ENCODE results near the gene WNK3. TPM values are rescaled to one million over a fixed set of nuclear protein-coding genes. Genes with fewer than 3 reads are reported as not detected.

The WNK3 gene
- total and polyA plus RNA-seq, 2 of the 13 experiments (the other 11 are each of a cell fraction or from before 2014, with no cell fraction given): 0.12 to 0.62 TPM

DNA sequence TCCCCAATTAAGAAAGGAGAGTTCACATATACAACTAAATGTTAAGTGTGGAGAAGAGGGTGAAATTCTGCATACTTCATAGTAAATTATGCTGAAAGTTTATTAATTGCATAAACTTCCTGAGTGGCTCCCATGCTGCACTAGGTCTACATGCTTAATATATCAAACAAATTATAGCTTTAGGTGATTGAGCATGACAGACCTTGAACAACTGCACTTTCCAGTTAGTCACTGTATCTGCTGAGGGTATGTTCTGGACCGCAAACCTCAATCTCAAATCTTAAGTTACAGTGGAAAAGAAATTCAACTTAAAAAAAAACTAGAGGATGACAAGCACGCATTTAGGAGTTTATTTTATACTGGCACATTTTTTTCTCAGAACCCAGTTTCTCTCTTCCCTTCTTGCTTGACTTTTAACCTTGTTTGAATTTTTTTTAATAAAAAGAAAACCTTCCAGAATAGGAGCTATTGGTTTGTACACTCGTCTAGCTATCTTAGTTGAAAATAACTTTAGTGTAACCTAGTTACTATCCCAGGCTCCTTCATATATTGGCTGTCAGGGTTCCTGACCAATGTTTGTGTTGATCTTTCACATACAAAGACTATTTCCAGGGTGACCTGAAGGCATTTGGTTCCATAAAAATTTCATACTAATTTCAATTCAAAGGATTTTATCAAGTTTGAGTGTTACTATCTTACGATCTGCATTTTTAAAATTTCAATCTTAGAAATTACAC, 164.6 kb downstream of the WNK3 start:
- ChIA-PET CTCF (ENCODE audit: low intra/inter-chr PET ratio, low total read pairs) (no interaction called here), POLR2A (interaction anchor here (1.5 kb wide), 1 partner anchor 10 kb away, joined by 7 read pairs; the partner anchor contains the start of gene FAM120C)
- WGBS (ENCODE audit: low lambda C conversion rate): 90% methylated on average over 4 of the region's 4 CpGs
- no peak overlapping the region for H3K4me3 ChIP-seq (replicated peaks in 1 of 3; ENCODE audit: insufficient read depth in 1 of 3, low read depth in 2 of 3, low read length in 3 of 3)
- no peak overlapping the region for H3K27ac ChIP-seq (ENCODE audit: extremely low read length, insufficient read depth, low read length)
- no peaks in the 10 kb centered on the region for H3K27me3 ChIP-seq (ENCODE audit: control insufficient read depth in 1 of 2, insufficient read depth in 2 of 2, low read length in 2 of 2)
- intact Hi-C loops (cut with micrococcal nuclease; ENCODE audit: unreplicated experiment): no loop called here
- TF ChIP-seq ZNF296 (CRISPR knock-in tag; conservative IDR thresholded peaks at IDR 0.05) (no peak), ZNF430 (CRISPR knock-in tag; IDR thresholded peaks at IDR 0.05) (no peak), RFX1 (IDR thresholded peaks at IDR 0.05) (no peak), ZNF3 (CRISPR knock-in tag; IDR thresholded peaks at IDR 0.05) (no peak), YY1 (IDR thresholded peaks at IDR 0.05; ENCODE audit: insufficient read depth, insufficient replicate concordance, low read depth, low read length) (no peak), NFIC (IDR thresholded peaks at IDR 0.05; ENCODE audit: low read length) (no peak), ZNF20 (CRISPR knock-in tag; IDR thresholded peaks at IDR 0.05) (no peak), ZNF501 (CRISPR knock-in tag; IDR thresholded peaks at IDR 0.05) (no peak), ZNF788 (CRISPR knock-in tag; IDR thresholded peaks at IDR 0.05; ENCODE audit: borderline replicate concordance) (no peak), HNRNPL (IDR thresholded peaks at IDR 0.05; ENCODE audit: low read depth, low read length) (no peak)
- TF ChIP-seq, protein P1, sequence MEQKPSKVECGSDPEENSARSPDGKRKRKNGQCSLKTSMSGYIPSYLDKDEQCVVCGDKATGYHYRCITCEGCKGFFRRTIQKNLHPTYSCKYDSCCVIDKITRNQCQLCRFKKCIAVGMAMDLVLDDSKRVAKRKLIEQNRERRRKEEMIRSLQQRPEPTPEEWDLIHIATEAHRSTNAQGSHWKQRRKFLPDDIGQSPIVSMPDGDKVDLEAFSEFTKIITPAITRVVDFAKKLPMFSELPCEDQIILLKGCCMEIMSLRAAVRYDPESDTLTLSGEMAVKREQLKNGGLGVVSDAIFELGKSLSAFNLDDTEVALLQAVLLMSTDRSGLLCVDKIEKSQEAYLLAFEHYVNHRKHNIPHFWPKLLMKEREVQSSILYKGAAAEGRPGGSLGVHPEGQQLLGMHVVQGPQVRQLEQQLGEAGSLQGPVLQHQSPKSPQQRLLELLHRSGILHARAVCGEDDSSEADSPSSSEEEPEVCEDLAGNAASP (CRISPR knock-in tag; IDR thresholded peaks at IDR 0.05; ENCODE audit: borderline replicate concordance): no peak
- no peaks in the 10 kb centered on the region for H4K20me1 ChIP-seq (ENCODE audit: insufficient read depth, low read length)
- no peak overlapping the region for H3K9ac ChIP-seq (ENCODE audit: insufficient read depth, low read depth, low read length)
- no TSS peak for BruUV-seq (replicated peaks)
- DNase-seq (ENCODE audit: low spot score): no peak
- H3K9me3 ChIP-seq (ENCODE audit: low read length): no peaks in the 10 kb centered on the region
- no peak for ATAC-seq
- FAIRE-seq: no peak
- no peaks in the 10 kb centered on the region for H3K79me2 ChIP-seq (ENCODE audit: insufficient read depth, low read length)
- H2AFZ ChIP-seq (ENCODE audit: low read length): no peak overlapping the region
- H3K4me2 ChIP-seq (ENCODE audit: low read depth, low read length): no peak overlapping the region
- H3K36me3 ChIP-seq (replicated peaks in 1 of 2; ENCODE audit: control insufficient read depth in 1 of 2, insufficient read depth in 2 of 2, low read length in 2 of 2): no peaks in the 10 kb centered on the region
- H3K4me1 ChIP-seq (ENCODE audit: insufficient read depth, low read length): peaks cover 29% of the 10 kb centered on the region
- in situ Hi-C loops (cut with HindIII; ENCODE audit: extremely low pct_ligation_motif_present, low pct_unique_long_range_greater_than_20kb): no loop called here
